GM12878 (cell line): ENCODE data around the gene HPF1. TPM values are rescaled to one million over a fixed set of nuclear protein-coding genes. Genes with fewer than 3 reads are reported as not detected.
A peak's percentile ranks its signal among the peaks of the same experiment; 100 is the strongest.

Source experiments
- ATAC-seq: fragments of 200-7000 bp; cut with Tn5 transposase; 3 replicates; pipeline ENCODE4 v1.9.1; 2020; ENCODE audit warnings: mild to moderate bottlenecking, moderate library complexity
- BruUV-seq: library from RNA; stranded (reverse); fragments of 400-500 nt; replicated peaks from 2 replicates; lab custom pipeline; 2021; lab: Mats Ljungman, UMichigan
- CTCF ChIA-PET: fragments of 300-600 bp; sonication (Branson Sonifier 250); formaldehyde crosslinking; extraction: SDS; loops from one replicate; lab custom pipeline; 2021; ENCODE audit warnings: inconsistent platforms; lab: Yijun Ruan, JAX
- POLR2A ChIA-PET: fragments of 350-600 bp; formaldehyde crosslinking; extraction: SDS; loops from one replicate; lab custom pipeline; 2021; ENCODE audit warnings: inconsistent platforms; lab: Charles Lee
- RAD21 ChIA-PET: fragments of 300-600 bp; sonication (Branson Sonifier 250); formaldehyde crosslinking; loops from one replicate; lab custom pipeline; 2023; ENCODE audit warnings: antibody characterized with exemption; ENCODE audit not compliant: unreplicated experiment; lab: Charles Lee
- SMC1A ChIA-PET: fragments of 300-600 bp; sonication (Branson Sonifier 250); formaldehyde crosslinking; loops from one replicate; lab custom pipeline; 2023; ENCODE audit not compliant: unreplicated experiment, uncharacterized antibody; lab: Charles Lee
- DNase-seq: peaks from one replicate; pipeline ENCODE4 v3.0.0-alpha.2; 2011; ENCODE audit warnings: low read depth, low spot score
- FAIRE-seq: peaks from 3 replicates; lab custom pipeline; 2011; peaks lifted over from hg19 to GRCh38; lab: Jason Lieb, UNC
- H2AFZ ChIP-seq: 2 replicates; pipeline ENCODE4 v1.6.0; 2011; ENCODE audit warnings: low read depth, low read length, control low read depth; ENCODE audit not compliant: control insufficient read depth
- H3K27ac ChIP-seq: 2 replicates; pipeline ENCODE4 v1.5.1; 2011; ENCODE audit warnings: control low read depth; ENCODE audit not compliant: control insufficient read depth, insufficient read depth
- H3K27me3 ChIP-seq, 2 experiments: replicated peaks in 1 of 2; 2 replicates each; pipeline versions ENCODE4 v1.6.0 to v1.6.1; 2011; ENCODE audit warnings: low read length in 1 of 2; ENCODE audit not compliant: control insufficient read depth in 2 of 2, insufficient read depth in 2 of 2
- H3K36me3 ChIP-seq, 2 experiments: 2 replicates each; pipeline ENCODE4 v1.5.1; 2011; ENCODE audit warnings: low read length in 1 of 2; ENCODE audit not compliant: control insufficient read depth in 2 of 2, insufficient read depth in 2 of 2
- H3K4me1 ChIP-seq: 2 replicates; pipeline ENCODE4 v1.6.1; 2011; ENCODE audit warnings: mild to moderate bottlenecking, low read length, moderate library complexity, mixed read lengths; ENCODE audit not compliant: control insufficient read depth, insufficient read depth
- H3K4me2 ChIP-seq: 2 replicates; pipeline ENCODE4 v1.6.0; 2011; ENCODE audit warnings: control low read depth; ENCODE audit not compliant: control insufficient read depth, insufficient read depth
- H3K4me3 ChIP-seq: fragments of 200-600 bp; sonication (generic); 2 replicates; pipeline ENCODE4 v1.5.1; 2016
- H3K79me2 ChIP-seq: 2 replicates; pipeline ENCODE4 v1.6.0; 2011; ENCODE audit warnings: low read length; ENCODE audit not compliant: control insufficient read depth, insufficient read depth
- H3K9ac ChIP-seq: 2 replicates; pipeline ENCODE4 v1.8.0; 2011; ENCODE audit warnings: low read length, control low read depth, mixed read lengths; ENCODE audit not compliant: control insufficient read depth, insufficient read depth
- H3K9me3 ChIP-seq: replicated peaks from 3 replicates; pipeline ENCODE4 v1.5.1; 2011; ENCODE audit warnings: mild to moderate bottlenecking, low read length; ENCODE audit not compliant: control insufficient read depth, insufficient read depth
- H4K20me1 ChIP-seq: 2 replicates; pipeline ENCODE4 v1.6.0; 2011; ENCODE audit not compliant: control insufficient read depth, insufficient read depth
- BHLHE40 ChIP-seq, 2 experiments: fragments of 450-650 bp in 1 of 2; IDR thresholded peaks; 2 replicates each; pipeline ENCODE4 v1.6.1; 2011 to 2017; ENCODE audit warnings: low read depth in 2 of 2, borderline replicate concordance in 1 of 2, improper control_type of control experiment in 1 of 2, low read length in 1 of 2, mild to moderate bottlenecking in 1 of 2
- CBX5 ChIP-seq: sonication (generic); IDR thresholded peaks from 2 replicates; pipeline ENCODE4 v1.6.1; 2016; ENCODE audit warnings: low read depth, moderate library complexity, mild to moderate bottlenecking, inconsistent platforms
- CTCF ChIP-seq, 3 experiments: IDR thresholded peaks in 2 of 3; conservative IDR thresholded peaks in 1 of 3; 2 replicates each; pipeline ENCODE4 v1.5.1; 2011; ENCODE audit warnings: low read depth in 3 of 3, low read length in 3 of 3, mild to moderate bottlenecking in 3 of 3, control low read depth in 2 of 3, moderate library complexity in 2 of 3, inconsistent platforms in 1 of 3, mixed read lengths in 1 of 3; ENCODE audit not compliant: control insufficient read depth in 2 of 3, insufficient read depth in 1 of 3; ENCODE audit errors: extremely low read depth in 1 of 3
- RAD21 ChIP-seq: IDR thresholded peaks from 2 replicates; pipeline ENCODE4 v1.6.1; 2011; ENCODE audit warnings: mild to moderate bottlenecking, low read depth, low read length, moderate library complexity; ENCODE audit not compliant: insufficient read depth
- SMC3 ChIP-seq: IDR thresholded peaks from 2 replicates; pipeline ENCODE4 v1.6.1; 2011; ENCODE audit warnings: low read length, improper control_type of control experiment, borderline replicate concordance
- SREBF1 ChIP-seq: IDR thresholded peaks from 2 replicates; pipeline ENCODE4 v1.6.1; 2012; ENCODE audit warnings: mild to moderate bottlenecking, low read length
- STAT1 ChIP-seq: fragments of 450-650 bp; conservative IDR thresholded peaks from 2 replicates; pipeline ENCODE4 v1.6.1; 2014; ENCODE audit warnings: antibody characterized with exemption, mild to moderate bottlenecking
- WGBS: methylation state at CpG from one replicate; pipeline ENCODE4 v1.1.6; 2016; ENCODE audit warnings: low lambda C conversion rate; ENCODE audit not compliant: insufficient replicate concordance, insufficient coverage; ENCODE audit errors: missing lambda C conversion rate; 5-methylcytosine and 5-hydroxymethylcytosine counted together
- in situ Hi-C: fragments of 300-500 bp; cut with MboI; formaldehyde crosslinking; loops from 9 replicates; pipeline ENCODE4 v1.14.3; 2018; ENCODE audit warnings: mixed read lengths
- intact Hi-C: fragments of 100-400 bp; cut with micrococcal nuclease; formaldehyde crosslinking; loops from one replicate; pipeline ENCODE4 v1.14.2; 2022; ENCODE audit not compliant: unreplicated experiment
- polyA plus RNA-seq, 11 experiments: library from polyadenylated mRNA; depleted of rRNA in 4 of 11; unstranded in 6 of 11; stranded (reverse) in 5 of 11; fragments of >200 nt; fragmentation: Nextera tagmentation in 4 of 11; fragmentation: Illumina TruSeq in 1 of 11; extraction: Ambion mirVana in 4 of 11; extraction: Trizol in 1 of 11; gene quantifications; 1 replicate in 1 of 11; 2 replicates in 10 of 11; pipeline versions ENCODE4 v1.2.1 to v1.2.3, GENCODE V29; 2011 to 2016; ENCODE audit warnings: inconsistent platforms in 2 of 11, missing spikeins in 2 of 11, low read depth in 1 of 11
- total RNA-seq, 4 experiments: library from RNA; depleted of rRNA in 3 of 4; stranded (reverse); fragments of >200 nt in 3 of 4; fragmentation: Illumina TruSeq in 1 of 4; extraction: Trizol in 1 of 4; gene quantifications; 2 replicates each; pipeline versions ENCODE4 v1.2.1 to v1.2.3, GENCODE V29; 2013 to 2021

HPF1 gene
- total and polyA plus RNA-seq, 10 of the 15 experiments (the other 5 are each of a cell fraction or from before 2014, with no cell fraction given), result 31.2 to 93.5 (median 48.7) TPM

DNA sequence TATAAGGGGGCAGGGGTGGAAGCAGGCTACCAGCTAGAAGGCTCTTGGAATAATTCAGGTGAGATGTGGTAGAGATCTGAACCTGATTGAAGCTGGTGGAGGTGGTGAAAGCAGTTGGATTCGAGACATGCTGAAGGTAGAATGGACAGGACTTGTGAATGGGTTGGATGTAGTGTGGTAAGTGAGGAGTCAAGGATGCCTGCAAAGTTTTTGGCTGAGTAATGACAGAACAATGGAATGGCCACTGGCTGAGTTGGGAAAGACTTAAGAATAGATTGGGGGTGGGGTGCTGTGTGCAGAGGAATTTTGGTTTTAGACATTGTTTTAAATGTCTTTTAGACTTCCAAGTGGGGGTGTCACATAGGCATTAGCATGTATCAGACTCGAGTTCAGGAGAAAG, 33.5 kb downstream of the HPF1 start:
- SMC1A ChIA-PET, result no interaction called here
- POLR2A ChIA-PET, result no interaction called here
- H3K79me2 ChIP-seq, result no peaks in the 10 kb centered on the region
- FAIRE-seq (no peak), DNase-seq (no peak), ATAC-seq (no peak)
- no peaks in the 10 kb centered on the region for H3K27me3 ChIP-seq
- no peaks in the 10 kb centered on the region for H3K4me1 ChIP-seq
- TF ChIP-seq CBX5 (no peak), STAT1 (no peak), BHLHE40 (IDR thresholded peaks at IDR 0.05; ENCODE audit: borderline replicate concordance in 1 of 2, low read depth in 2 of 2, low read length in 1 of 2) (no peak), SMC3 (no peak)
- no peak overlapping the region for H2AFZ ChIP-seq
- RAD21 ChIA-PET, result no interaction called here
- 92% methylated on average over 2 of the region's 2 CpGs for WGBS
- no peak overlapping the region for H3K4me2 ChIP-seq
- in situ Hi-C loops (no loop called here), intact Hi-C loops (no loop called here)
- peaks cover 0 to 9% of the 10 kb centered on the region in 2 experiments; a peak in 1 of 4 replicates for H3K36me3 ChIP-seq
- no peak overlapping the region for H3K4me3 ChIP-seq
- CTCF ChIA-PET, result interaction anchor here (1.2 kb wide), 1 partner anchor 111 kb away, joined by 5 read pairs; the partner anchor contains the start of gene NEK1
- no peak overlapping the region for H3K9ac ChIP-seq
- no peak overlapping the region for H3K27ac ChIP-seq
- no peaks in the 10 kb centered on the region for H3K9me3 ChIP-seq
- no TSS peak for BruUV-seq
- no peaks in the 10 kb centered on the region for H4K20me1 ChIP-seq

DNA sequence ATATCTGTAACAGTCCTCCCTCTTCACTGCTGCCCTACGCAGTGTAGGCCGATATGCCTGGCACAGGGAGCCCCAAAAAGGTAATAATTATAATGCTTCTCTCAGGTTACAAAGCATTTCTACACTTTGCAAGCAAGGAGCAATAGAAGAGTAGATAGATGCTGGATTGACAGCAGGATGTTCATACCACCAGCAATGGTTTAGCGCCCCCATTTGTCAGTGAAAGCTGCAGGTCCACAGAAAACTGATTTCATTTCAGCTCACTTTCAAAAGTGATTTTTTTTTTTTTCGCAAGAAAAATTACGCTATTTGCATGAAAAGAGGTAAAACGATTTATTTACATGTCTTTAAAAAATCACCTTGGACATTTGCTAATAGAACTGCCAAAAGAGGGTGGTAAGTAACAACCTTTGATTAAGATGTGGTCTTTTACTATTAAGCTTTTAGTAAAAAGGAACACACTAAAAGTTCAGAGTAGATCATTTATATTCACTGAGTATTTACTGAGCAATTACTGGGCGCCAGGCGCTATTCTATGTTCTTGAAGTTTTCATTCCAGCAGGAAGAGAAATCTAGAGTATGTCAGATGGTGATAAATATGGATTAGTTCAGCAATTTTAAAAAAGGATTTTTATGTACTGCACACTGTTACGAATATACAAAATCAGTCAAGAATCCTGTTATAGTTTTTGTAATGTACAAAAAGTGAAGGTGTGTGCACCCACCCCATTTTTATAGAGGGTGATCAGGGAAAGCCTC, 34.4 kb downstream of the HPF1 start:
- no peak for DNase-seq
- no peaks in the 10 kb centered on the region for H4K20me1 ChIP-seq
- no peaks in the 10 kb centered on the region for H3K27me3 ChIP-seq
- no peak for FAIRE-seq
- ChIA-PET CTCF (interaction anchor here (0.8 to 1.9 kb wide), 2 partner anchors 9 to 110 kb away, joined by 3 to 19 read pairs; partner anchors contain the start of gene NEK1), SMC1A (interaction anchor here (0.6 to 1.0 kb wide), 3 partner anchors 25 to 125 kb away, joined by 3 to 7 read pairs (median 3); no protein-coding TSS in a partner anchor), RAD21 (interaction anchor here (0.7 to 1.2 kb wide), 3 partner anchors 11 to 111 kb away, joined by 3 to 12 read pairs (median 3); partner anchors contain the start of gene NEK1), POLR2A (interaction anchor here (0.6 kb wide), 1 partner anchor 83 kb away, joined by 3 read pairs; no protein-coding TSS in a partner anchor)
- no peak overlapping the region for H3K4me2 ChIP-seq
- peaks cover 0 to 9% of the 10 kb centered on the region in 2 experiments; a peak in 1 of 4 replicates for H3K36me3 ChIP-seq
- no peak overlapping the region for H3K9ac ChIP-seq
- no peak for ATAC-seq
- 93% methylated on average over 9 of the region's 9 CpGs for WGBS
- in situ Hi-C loops, result no loop called here
- no peaks in the 10 kb centered on the region for H3K79me2 ChIP-seq
- no peaks in the 10 kb centered on the region for H3K9me3 ChIP-seq
- intact Hi-C loops, result loop anchor here (2.0 kb wide), 1 partner anchor 111 kb away; the partner anchor contains the start of gene NEK1
- H2AFZ ChIP-seq, result no peak overlapping the region
- TF ChIP-seq CTCF (IDR thresholded peaks at IDR 0.05 in 2 of 3, conservative IDR thresholded peaks at IDR 0.05 in 1 of 3; ENCODE audit: control insufficient read depth in 2 of 3, extremely low read depth in 1 of 3, insufficient read depth in 1 of 3, low read depth in 3 of 3, low read length in 3 of 3) (peak in 1 of 3 experiments; percentile 31; a peak in 1 of 6 replicates), RAD21 (peak; percentile 19; the same call in 1 of the 2 replicates), SREBF1 (no peak)
- BruUV-seq, result no TSS peak
- no peak overlapping the region for H3K27ac ChIP-seq
- H3K4me3 ChIP-seq, result no peak overlapping the region
- no peaks in the 10 kb centered on the region for H3K4me1 ChIP-seq
